Activated T-cell treated with anti-CD3 and anti-CD28 coated beads, Interleukin-2, amount 50 U/mL, for 48 hours (primary cell): ENCODE data around the gene SINHCAF.
"Not testable (repeated sequence)": the region's sequence is repeated elsewhere in the genome, so short reads cannot be mapped to it uniquely, and the experiment has no call there.

ENCODE experiments used
- DNase-seq, 2 experiments: peaks; one replicate each; pipeline ENCODE4 v3.0.0-alpha.2; 2020

Gene SINHCAF

DNA sequence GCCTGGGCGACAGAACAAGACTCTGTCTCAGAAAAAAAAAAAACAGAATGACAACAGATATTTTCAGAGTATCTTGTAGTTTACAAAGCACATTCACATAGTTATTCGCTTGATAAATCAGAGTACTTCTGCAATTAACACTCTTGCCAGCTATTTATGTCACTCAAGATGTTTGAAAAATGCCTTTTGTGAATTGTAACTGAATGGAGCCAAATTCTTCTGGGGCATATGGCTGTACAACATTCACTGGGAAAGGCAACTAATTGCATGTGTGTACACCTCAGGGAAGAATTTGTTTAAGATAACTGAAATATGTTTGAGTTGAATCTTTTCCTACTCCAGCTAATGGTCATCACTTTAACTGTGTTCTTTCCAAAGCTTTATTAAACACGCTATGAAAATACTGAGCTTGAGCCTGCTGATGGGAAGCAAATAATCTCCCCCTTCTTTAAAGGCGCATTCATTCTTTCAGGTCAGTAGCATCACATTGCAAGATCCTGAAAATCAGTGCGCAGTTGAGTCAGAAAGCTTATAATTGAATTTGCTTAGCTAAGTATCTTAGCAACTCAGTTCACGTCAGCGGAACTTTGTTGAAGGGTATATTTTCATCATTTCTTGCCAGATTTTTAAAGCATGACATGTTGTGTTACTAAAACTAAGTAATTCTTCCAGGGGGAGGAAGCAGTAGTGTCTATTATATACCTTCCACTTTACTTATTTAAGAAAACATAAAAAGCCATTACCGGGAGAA lies 66.6 kb downstream of the SINHCAF start:
- no peak for DNase-seq

DNA sequence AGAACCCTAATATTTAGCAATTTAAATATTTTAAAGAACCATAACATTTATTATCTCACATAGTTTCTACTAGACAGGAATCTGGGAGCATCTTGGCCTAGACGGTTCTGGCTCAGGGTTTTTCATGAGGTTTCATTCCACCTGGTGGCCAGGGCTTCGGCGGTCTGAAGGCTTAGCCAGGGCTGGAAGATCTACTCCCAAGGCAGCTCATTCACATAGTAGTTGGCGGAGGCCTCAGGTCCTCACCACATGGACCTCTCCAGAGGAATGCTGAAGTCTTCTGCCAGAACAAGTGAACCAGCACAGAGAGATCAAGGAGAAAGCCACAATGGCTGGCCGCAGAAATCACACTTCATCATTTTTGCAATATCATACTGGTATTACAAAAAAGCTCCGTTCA lies 68.2 kb downstream of the SINHCAF start:
- no peak for DNase-seq

DNA sequence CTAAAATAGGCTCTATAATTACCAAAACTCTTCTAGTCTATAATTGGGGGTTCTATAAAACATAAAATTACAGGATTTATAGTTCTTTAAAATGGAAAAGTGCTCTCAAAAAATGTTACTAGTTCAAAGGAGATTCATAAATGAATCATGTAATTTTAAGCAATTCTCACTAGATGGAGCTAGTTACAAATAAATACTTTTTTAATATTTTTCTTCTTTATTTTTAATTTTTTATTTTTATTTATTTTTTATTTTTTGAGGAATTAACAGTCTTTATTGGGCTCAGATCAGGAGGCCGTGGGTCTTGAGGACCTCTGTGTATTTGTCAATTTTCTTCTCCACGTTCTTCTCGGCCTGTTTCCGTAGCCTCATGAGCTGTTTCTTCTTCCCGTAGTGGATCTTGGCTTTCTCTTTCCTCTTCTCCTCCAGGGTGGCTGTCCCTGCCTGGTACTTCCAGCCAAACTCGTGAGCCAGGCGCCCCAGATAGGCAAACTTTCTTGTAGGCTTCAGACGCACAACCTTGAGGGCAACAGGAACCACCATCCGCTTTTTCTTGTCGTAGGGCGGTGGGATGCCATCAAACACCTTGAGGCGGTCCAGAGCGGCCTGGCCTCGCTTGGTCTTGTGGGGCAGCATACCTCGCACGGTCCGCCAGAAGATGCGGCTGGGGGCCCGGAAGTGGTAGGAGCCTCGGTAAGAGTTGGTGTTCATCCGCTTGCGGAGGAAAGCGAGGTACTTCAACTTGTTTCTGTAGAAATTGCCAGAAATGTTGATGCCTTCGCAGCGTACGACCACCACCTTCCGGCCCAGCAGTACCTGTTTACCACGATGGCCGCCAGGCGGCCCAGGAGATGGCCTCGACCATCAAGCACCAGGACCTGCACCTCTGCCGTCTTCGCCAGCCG lies 74.0 kb downstream of the SINHCAF start:
- DNase-seq: peak in 1 of 2 experiments; percentile 26

DNA sequence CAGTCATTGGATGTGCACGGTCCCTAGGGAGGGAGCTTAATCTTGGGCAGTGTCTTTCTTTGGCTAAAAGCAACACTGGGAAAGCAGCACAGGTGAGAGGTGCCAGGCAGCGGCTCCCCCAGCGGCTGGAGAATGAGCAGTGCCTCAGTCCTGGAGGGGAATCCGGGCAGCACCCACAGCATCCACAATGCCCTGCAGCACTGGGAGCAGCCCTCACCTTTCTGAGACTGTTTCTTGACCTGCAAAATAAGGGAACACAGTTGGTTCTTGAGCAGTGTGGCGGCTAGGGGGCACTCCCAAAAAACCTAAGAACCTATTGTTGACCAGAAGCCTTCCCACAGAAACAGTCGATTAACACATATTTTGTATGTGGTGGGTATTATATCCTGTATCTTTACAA lies 75.8 kb downstream of the SINHCAF start:
- no peak for DNase-seq

DNA sequence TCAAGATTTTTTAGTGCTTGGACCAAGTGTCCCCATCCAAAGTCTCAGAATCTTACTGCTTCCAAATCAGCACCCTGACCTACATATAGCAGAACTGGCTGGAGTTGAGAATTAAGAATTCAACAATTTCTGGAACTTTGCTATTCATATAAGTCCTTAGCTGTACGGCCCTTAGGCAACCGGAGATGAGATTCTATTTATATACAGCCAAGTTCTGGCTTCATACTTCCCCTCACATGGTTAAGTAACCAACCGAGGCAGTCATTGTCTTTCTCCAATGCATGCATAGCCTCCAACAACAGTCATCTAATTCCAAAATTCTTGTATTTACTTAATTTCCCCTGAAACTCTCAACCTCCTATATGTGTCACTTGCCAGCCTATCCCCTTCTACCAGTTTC lies 76.6 kb downstream of the SINHCAF start:
- no peak for DNase-seq

DNA sequence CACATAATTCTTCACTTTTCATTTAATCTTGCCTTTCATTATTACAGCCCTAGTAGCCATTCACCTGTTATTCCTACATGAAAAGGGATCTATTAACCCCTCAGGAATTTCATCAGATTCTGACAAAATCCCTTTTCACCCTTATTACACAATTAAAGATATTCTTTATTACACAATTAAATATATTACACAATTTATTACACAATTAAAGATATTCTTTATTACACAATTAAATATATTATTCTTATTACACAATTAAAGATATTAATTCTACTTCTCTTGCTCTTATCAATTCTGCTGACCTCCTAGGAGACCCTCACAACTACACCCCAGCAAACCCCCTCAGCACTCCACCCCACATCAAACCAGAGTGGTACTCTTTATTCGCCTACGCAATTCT lies 77.1 kb downstream of the SINHCAF start:
- DNase-seq: no peak

DNA sequence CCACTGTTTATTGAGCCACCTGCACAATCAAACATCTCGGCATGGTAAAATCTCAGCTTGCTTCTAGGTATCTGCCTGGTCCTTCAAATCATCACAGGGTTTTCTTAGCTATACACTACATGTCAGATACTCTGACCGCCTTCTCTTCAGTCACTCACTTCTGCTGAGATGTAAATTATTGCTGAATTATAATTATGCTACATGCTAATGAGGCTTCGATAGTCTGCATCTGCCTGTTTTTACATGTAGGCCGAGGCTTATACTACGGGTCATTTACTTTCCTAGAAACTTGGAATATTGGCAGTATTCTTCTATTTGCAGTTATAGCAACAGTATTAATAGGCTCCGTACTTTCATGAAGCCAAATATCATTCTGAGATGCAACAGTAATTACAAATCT lies 77.6 kb downstream of the SINHCAF start:
- DNase-seq: no peak

DNA sequence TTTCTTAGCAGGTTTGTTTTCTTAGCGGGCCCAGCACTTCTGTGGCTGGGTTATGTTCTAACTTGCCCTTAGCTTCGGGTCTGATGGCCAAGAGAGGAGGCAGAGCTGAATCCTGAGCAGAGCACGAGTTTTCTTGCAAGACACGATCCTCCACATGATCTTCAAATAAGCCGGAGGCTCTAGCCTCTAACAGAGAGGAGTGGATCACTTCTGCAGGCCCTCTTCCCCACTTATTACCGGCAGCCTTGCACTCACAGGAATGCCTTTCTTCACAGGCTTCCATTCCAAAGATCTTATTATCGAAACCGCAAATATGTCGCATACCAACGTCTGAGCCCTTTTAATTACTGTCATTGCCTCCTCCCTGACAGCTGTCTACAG lies 79.5 kb downstream of the SINHCAF start:
- no peak for DNase-seq

DNA sequence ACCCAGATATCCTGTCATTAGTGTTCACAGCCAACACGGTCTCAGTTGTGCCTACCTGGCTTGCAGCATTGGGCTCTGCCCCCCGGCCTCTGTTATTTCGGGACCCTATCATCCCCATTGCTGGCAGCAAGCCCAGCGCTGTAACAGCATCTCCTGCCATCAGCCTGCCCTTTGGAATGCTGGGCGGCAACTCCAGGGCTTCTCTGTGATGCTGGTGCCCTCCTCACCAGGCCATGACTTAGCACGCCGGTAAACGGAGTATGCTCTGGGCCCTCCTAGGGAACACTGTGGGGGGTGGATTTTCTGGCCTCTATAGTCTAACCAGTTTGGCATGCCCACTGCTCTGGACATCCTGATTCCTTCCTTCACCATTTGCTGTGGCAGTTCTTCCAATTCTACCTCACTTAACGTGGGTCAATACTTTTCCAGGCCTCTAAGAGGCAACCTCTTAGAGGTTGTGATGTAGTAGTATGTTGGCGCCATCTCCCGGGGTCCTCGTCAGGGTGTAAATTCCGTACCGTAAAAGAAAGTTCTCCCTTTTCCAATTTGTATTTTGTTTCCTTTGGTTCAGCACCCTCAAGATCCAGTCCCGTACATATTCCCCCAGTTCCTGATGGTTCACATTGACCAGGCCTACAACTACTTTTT lies 80.0 kb downstream of the SINHCAF start:
- DNase-seq: no peak

DNA sequence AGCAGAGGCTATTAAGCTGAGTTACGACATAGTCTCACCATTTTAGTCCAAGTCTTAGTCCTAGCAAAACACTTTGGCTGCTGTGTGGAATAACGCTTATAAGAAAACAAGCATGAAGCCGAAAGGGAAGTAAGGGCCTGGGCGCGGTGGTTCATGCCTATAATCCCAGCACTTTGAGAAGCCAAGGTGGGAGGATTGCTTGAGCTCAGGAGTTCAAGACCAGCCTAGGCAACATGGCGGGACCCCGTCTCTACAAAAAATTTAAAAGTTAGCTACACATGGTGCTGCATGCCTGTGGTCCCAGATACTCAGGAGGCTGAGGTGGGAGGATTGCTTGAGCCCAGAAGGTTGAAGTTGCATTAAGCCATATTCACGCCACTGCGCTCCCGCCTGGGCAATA lies 83.5 kb downstream of the SINHCAF start:
- DNase-seq: not testable (repeated sequence)

DNA sequence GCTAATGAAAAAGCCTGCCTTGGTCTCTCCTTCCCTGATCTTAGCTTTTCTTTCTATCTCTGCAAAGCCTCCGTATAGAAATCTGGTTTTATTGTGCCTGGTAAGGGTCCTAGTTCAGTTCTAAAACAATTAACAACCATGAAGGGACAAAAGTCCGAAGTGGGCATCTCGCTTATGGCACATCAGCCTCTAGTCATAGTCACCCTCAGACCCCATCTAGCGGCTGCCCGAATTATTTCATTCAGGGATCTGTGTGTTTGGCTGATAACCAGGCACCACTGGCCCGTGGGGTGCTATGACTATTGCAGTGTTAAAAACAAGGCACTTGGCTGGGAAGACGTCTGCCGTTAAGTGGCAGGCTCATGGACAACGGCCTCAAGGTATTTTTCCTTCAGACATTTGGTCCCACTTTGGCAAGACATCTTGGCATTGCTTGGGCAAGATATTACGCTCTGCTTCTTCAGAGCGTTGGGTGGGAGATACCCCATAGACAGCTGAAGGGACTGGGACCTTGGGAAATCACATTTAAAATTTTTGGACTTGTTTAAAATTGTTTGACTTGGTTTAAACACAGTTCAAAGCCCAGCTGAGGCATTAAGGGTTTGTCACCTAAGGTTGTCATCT lies 87.1 kb downstream of the SINHCAF start:
- DNase-seq: peak; percentile 74

DNA sequence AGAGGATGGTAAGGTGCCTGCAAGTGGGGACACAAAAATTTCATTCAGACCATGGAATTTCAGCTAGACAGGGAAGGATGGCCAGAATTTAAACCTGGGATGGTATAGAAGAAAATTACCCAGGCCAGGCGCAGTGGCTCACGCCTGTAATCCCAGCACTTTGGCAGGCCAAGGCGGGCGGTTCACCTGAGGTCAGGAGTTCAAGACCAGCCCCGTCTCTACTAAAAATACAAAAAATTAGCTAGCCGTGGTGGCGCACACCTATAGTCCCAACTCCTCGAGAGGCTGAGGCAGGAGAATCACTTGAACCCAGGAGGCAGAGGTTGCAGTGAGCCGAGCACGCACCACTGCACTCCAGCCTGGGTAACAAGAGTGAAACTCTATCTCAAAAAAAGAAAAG lies 87.6 kb downstream of the SINHCAF start:
- not testable (repeated sequence) for DNase-seq

DNA sequence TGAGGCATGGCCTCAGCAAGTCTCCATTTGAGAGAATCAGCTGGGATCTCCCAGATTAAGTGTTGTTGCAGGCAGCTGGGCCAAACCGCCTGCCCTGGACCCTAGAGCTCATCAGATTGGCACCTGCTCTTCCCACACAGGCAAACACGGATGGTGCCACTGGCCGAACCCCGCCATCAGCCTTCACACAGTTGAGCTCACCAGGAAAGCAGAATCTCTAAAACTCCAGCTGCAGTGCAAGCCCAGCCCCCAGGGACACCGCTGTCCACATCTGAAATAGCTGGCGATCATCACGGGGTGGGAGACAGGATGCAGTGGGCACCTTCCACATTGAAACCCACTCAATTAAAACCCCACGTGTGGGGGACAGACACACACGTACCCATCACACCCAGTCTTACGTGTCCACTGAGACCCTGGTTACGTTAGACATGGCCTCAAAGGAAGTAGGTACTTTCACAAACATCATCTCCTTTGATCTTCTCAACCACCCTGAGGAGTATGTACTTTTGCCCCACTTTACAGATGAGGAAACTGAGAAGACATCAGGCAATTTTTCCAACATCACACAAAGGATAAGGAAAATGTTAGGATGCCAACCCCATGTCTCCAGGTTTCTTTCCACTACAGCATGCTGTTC lies 88.8 kb downstream of the SINHCAF start:
- DNase-seq: no peak

DNA sequence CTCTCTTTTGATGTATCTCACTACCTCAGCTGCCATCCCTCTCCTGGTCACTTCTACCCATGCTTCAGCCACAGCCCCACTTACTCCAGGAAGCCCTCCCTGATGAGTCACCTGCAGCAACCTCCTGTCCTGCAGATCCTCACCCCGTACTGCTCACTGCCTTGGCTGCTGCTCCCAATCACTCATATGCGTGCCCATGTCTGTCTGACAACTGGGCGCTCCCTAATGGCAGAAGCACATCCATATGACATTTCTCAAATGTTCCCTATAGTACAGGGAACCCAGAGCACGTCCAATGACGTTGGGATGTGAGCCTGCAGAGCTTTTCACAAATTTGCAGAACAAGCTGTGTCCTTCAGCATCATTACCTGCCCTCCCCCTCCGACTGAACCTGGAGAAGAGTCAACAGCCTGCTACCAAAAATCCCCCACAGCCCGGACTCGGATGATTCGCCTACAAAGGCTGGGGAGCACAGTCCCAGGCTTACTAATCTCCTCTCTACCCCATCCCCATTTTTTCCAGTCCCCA lies 90.0 kb downstream of the SINHCAF start:
- DNase-seq: no peak

DNA sequence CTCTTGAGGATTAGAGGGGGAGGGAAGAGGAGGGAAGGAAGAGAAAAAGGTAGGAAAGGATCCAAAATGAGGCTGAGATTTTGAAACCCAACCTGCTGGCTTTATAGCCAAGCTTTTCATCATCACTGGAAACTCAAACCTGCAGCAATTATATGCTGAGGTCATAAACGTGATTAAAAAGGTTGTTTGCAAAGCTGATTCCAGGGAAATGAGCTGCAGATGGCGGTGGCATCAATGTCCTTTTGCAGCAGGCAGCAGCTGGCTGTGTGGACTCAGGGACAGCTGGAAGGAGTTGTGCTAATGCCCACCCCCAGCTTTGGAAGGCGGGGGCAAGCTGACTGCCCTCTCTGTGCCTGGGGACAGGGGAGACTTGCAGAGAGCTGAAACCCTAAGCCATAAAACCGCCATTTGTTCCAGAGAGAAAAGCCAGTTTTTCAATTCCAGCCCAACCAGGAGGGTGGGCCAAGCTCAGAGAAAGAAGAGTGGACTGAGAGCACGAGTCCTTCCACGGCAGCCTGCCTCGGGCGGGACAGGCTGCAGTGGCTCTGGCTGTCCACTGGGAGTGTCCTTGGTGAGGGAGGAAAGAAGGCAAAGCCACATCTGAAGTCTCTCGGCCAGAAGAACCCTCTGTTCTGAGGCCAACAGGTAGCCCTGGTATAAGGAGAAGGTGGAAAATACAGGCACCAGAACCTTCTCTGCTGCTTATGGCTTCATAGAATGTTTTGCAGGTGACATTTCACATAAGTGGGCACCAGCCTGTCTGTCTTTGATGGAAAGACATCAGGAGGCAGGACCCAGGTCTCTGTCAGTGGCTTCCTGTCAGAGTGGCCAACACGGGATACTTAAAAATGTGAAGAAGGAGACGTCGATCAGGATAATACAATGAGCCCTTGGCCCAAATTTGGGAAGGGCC lies 90.7 kb downstream of the SINHCAF start:
- DNase-seq: no peak

DNA sequence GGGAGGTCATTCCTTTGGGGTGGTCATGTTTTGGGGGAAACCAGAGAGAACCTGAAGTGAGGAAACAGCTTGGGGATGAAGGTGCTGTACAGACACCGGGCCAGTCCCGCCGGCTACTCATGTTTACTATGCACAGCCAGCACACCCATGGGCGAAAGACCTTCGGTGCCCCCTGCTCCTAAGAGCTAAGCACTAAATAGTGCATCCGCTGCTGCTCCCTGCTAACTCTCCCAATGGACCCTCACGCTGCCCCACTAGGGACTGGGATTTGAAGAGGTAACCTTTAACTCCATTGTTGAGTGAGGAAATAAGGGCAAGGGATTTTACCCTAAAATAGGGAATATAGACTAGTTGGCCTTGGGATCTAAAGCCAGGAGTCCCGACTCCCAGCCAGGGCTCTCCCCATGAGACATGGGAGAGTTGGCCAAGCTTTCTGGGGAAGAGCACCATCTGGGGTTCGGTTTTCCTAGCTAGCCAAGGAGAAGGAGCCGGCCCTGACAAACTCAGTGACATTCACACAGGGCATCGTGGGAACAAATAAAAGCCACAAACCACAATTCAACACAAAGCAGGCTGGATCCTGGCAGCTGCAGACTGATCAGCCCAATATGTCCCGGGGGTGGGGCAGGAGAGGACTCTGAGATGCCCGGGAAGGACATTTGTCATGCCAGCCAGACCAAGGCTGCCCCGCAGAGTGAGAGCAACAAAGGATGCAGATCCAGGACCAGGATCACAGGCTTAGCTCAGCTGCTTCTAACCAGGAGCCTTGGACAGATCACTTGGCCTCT lies 91.7 kb downstream of the SINHCAF start:
- no peak for DNase-seq

DNA sequence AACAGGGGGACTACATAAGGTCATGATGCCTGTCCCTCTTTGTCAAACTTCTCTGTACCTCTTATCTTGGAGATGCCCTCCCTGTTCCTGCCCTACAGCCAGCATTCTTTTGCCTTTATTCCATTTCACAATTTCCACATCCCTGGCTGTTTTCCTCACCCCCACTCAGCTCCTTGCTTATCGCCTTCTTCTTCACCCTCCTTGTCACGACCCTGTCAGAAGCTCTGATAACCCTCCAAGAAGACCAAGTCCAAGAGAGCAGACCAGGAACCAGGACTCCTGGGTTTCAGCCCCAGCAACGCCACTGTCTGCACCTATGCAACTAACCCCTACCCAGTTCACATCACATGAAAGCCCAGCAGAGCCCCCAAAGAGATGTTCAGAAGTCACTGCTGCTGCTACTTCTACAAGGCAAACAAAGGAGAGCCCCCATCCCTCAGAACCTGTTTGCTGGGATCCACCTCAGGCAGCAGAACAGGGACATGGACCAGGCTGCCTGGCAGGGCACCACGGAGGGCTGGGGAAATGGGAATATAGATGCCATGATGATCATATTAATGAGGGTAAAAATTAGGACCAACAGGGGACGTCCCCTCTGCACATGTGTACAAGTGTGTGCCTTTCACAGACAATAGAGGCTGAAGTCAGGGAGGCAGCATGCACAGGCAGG lies 92.8 kb downstream of the SINHCAF start:
- DNase-seq: no peak

DNA sequence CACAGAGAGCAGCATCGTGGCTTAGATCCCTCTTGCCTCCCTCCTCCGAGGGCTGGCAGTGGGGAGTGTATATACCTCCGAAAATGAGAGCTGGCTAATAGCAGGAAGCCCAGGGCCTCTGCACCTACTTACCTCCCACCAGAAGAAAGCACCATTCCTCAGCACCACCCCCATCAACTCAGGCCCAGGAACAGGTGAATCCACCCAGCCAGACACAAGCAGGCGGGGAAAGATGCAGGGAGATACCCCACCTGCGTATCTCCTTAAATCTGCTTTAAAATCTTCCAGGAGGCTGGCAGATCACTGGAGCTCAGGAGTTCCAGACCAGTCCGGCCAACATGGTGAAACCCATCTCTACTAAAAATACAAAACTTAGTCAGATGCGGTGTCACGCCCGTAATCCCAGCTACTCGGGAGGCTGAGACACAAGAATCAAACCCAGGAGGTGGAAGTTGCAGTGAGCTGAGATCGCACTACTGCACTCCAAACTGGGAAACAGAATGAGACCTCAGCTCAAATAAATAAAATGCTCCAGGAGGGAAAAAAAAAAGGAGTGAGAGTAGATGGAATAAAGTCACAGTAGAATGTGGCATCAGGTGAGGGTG lies 93.5 kb downstream of the SINHCAF start:
- DNase-seq: no peak

DNA sequence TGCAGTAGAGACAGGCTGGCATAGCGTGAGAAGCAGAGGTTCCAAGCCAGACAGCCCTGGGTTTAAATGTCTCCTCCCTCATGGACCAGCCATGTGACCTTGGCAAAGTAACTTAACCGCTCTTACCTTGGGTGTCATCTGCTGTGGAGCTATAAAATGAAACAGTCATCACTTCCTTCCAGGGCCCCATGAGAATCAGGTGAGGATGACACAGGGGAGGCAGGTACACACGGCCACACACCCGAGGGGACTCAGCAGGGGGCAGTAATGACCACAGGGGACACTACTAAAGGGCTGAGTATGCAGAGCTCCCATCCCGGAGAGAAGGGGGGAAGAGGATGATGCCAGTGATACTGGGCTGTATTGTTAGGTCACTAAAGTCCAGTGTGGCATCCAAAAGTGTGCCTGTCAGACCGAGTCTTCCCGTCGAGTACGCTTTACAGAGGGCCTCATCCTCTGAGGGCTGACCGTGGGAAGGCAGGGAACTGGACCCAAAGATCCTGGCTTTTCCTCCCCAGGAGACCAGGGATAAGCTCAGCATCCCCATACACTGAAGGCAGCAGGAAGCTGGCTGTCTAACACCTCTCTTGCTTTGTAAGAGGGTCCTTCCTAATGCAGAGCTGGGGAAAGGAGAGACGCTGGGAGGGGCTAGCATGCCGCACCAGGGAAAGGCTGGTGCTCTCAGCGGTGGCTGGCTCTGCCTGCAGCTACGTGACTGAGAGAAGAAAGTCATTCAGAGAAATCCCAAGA lies 94.2 kb downstream of the SINHCAF start:
- no peak for DNase-seq
